OCI-LY3 (cell line): ENCODE results near the gene AUTS2.

Experiments
- H2AFZ ChIP-seq: fragments of 200-600, 300-600 bp; shearing (Covaris generic); 2 replicates; pipeline ENCODE4 v1.6.0; 2014; ENCODE audit warnings: antibody characterized with exemption, low read depth, low read length
- H3K27ac ChIP-seq: fragments of 200-600, 300-600 bp; sonication (generic); 2 replicates; pipeline ENCODE4 v1.5.1; 2014; ENCODE audit warnings: mild to moderate bottlenecking, low read length, moderate library complexity, mixed read lengths
- H3K27me3 ChIP-seq: fragments of 200-600, 300-600 bp; sonication (generic); 2 replicates; pipeline ENCODE4 v1.6.1; 2014; ENCODE audit warnings: low read depth, low read length, mixed read lengths
- H3K36me3 ChIP-seq: fragments of 200-600, 300-600 bp; sonication (generic); replicated peaks from 2 replicates; pipeline ENCODE3; 2014; ENCODE audit warnings: low read depth, low read length, mixed read lengths
- H3K4me1 ChIP-seq: fragments of 300-600, 200-600 bp; sonication (generic); 2 replicates; pipeline ENCODE4 v1.6.1; 2014; ENCODE audit warnings: low read length, mixed read lengths
- H3K4me2 ChIP-seq: fragments of 200-600, 300-600 bp; sonication (generic); 2 replicates; pipeline ENCODE4 v1.6.1; 2014; ENCODE audit warnings: low read length, mixed read lengths
- H3K4me3 ChIP-seq: fragments of 300-600, 200-600 bp; sonication (generic); 2 replicates; pipeline ENCODE4 v1.5.1; 2014; ENCODE audit warnings: antibody characterized with exemption, mild to moderate bottlenecking, low read length, moderate library complexity
- H3K79me2 ChIP-seq: fragments of 300-600, 200-600 bp; shearing (Covaris generic); 2 replicates; pipeline ENCODE4 v1.6.1; 2014; ENCODE audit warnings: mild to moderate bottlenecking, low read length, mixed read lengths
- H3K9ac ChIP-seq: fragments of 300-600, 200-600 bp; shearing (Covaris generic); 2 replicates; pipeline ENCODE4 v1.6.0; 2014; ENCODE audit warnings: mild to moderate bottlenecking, low read length, moderate library complexity
- H3K9me3 ChIP-seq: fragments of 200-600, 300-600 bp; shearing (Covaris generic); 2 replicates; pipeline ENCODE4 v1.6.1; 2014; ENCODE audit warnings: low read length, mixed read lengths; ENCODE audit not compliant: insufficient read depth
- H4K20me1 ChIP-seq: fragments of 200-600, 300-600 bp; sonication (generic); 2 replicates; pipeline ENCODE4 v1.6.1; 2016; ENCODE audit warnings: low read length, mixed read lengths; ENCODE audit not compliant: insufficient read depth
- EZH2phosphoT487 ChIP-seq: fragments of 200-600 bp; shearing (Covaris generic); IDR thresholded peaks from 2 replicates; pipeline ENCODE4 v1.6.1; 2018; ENCODE audit warnings: antibody characterized with exemption, mixed run types, low read depth
- TF ChIP-seq, protein P1 (sequence below): fragments of 200-600, 300-600 bp; sonication (generic); IDR thresholded peaks from 2 replicates; pipeline ENCODE4 v1.5.1; 2014; ENCODE audit warnings: antibody characterized with exemption, low read length, low read depth

Gene AUTS2

DNA sequence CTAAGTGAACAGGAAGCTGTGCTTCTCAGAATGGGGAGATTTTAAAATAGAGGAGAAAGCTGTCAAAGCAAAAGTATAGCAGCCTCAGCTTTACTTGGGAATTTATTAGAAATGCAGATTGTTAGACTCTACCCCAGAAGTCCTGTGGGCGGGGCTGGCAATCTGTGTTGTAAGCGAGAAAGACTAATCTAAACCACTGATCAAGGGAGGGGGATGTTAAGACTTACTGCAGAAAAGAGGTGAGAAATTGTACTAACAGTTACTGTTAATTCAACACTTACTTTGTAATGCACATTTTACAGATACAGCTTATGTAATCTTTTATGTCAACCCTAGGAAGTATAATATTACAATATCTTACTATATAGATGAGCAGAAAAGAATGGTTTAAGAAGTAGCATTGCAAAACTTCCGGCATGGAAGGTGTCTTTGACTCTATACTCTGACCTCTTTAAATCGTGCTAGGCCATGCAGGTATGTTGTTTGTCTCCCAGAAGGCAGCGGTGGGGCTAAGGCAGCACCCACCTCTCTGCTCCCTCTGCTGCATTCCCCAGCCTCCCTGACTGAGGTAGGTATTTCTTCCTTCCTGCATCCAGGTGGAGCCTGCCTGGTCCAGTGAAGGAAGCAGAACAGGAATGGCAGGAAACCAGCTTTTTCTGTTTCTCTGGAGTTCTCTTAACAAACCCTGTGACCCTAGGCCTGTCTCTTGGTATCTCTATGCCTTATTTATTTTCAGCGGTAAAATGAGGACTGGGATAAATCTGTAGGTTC is 462.2 kb downstream of the AUTS2 start:
- no peak overlapping the region for H3K27ac ChIP-seq
- H4K20me1 ChIP-seq: no peaks in the 10 kb centered on the region
- no peak overlapping the region for H3K4me2 ChIP-seq
- no peaks in the 10 kb centered on the region for H3K4me1 ChIP-seq
- H3K27me3 ChIP-seq: no peaks in the 10 kb centered on the region
- TF ChIP-seq, protein P1, sequence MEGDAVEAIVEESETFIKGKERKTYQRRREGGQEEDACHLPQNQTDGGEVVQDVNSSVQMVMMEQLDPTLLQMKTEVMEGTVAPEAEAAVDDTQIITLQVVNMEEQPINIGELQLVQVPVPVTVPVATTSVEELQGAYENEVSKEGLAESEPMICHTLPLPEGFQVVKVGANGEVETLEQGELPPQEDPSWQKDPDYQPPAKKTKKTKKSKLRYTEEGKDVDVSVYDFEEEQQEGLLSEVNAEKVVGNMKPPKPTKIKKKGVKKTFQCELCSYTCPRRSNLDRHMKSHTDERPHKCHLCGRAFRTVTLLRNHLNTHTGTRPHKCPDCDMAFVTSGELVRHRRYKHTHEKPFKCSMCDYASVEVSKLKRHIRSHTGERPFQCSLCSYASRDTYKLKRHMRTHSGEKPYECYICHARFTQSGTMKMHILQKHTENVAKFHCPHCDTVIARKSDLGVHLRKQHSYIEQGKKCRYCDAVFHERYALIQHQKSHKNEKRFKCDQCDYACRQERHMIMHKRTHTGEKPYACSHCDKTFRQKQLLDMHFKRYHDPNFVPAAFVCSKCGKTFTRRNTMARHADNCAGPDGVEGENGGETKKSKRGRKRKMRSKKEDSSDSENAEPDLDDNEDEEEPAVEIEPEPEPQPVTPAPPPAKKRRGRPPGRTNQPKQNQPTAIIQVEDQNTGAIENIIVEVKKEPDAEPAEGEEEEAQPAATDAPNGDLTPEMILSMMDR: no peak
- TF ChIP-seq EZH2phosphoT487: no peak
- H3K9me3 ChIP-seq: no peaks in the 10 kb centered on the region
- no peaks in the 10 kb centered on the region for H3K79me2 ChIP-seq
- H2AFZ ChIP-seq: no peak overlapping the region
- no peak overlapping the region for H3K9ac ChIP-seq
- H3K4me3 ChIP-seq: no peak overlapping the region
- H3K36me3 ChIP-seq: no peaks in the 10 kb centered on the region

DNA sequence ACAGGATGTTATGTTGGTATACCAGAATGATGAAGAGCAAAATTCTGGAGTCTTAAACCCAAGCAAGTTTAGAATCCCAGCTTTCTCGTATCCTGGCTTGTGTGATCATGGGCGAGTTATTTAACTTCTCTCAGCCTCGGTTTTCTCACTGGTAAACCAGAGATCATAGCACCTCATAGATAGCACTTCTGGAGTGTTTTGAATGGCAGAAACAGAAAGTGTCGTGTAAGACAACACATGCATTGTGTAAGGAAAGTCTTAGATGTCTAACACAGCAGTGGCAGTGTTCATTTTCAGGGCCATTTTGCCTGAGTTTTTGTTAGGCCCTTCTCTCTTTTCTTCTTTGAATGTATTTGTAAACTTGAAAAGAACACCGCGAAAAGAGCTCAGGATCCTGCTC is 465.1 kb downstream of the AUTS2 start:
- Histone ChIP-seq H3K36me3 (no peaks in the 10 kb centered on the region), H3K4me1 (no peaks in the 10 kb centered on the region), H2AFZ (no peak overlapping the region), H4K20me1 (no peaks in the 10 kb centered on the region), H3K9me3 (no peaks in the 10 kb centered on the region), H3K4me3 (no peak overlapping the region), H3K27me3 (no peaks in the 10 kb centered on the region), H3K79me2 (no peaks in the 10 kb centered on the region), H3K9ac (no peak overlapping the region), H3K27ac (no peak overlapping the region), H3K4me2 (no peak overlapping the region)
- no peak for TF ChIP-seq EZH2phosphoT487
- TF ChIP-seq, protein P1: no peak

DNA sequence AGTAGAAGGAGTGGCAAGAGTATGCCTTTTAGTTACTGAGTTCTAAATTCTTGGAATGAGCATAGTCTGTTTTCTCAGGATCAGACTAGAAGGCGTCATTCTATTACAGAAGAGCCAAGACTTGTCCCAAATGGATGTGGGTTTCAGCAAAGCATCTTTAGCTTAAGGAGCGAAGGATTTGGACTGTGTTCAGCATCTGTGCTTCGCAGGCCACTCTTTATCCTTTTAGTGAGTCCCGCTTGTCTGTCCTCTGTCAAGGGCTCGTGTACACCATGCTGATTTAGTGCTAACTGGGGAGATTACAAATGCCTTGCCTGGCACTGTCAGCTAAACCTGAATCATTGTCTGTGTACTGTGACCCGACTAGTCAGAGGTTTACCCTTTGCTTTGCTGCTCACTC is 465.7 kb downstream of the AUTS2 start:
- no peaks in the 10 kb centered on the region for H4K20me1 ChIP-seq

DNA sequence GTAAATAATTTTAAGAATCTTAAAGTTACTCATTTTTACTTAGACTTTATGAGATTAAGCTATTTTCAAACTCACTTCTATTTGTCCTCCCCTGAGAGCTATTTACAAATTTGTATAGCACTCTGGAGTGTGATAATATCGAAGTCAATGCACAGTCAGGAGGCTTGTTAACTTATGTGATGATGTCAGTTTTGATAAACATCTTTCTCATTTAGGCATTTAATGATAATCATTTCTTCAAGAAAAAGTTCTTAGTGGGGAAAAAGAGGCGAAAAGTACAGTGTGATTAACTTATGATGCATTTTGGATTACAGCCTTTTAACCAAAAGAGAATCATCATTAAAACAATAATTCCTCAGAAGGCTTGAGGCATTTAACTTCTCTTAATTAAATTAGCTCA is 468.6 kb downstream of the AUTS2 start:
- H3K4me1 ChIP-seq: no peaks in the 10 kb centered on the region
- no peak overlapping the region for H3K9ac ChIP-seq
- no peaks in the 10 kb centered on the region for H3K36me3 ChIP-seq
- TF ChIP-seq EZH2phosphoT487: no peak
- TF ChIP-seq, protein P1: no peak
- H2AFZ ChIP-seq: no peak overlapping the region
- H3K27me3 ChIP-seq: no peaks in the 10 kb centered on the region
- no peak overlapping the region for H3K27ac ChIP-seq
- no peaks in the 10 kb centered on the region for H4K20me1 ChIP-seq
- H3K4me2 ChIP-seq: no peak overlapping the region
- H3K9me3 ChIP-seq: no peaks in the 10 kb centered on the region
- no peak overlapping the region for H3K4me3 ChIP-seq
- no peaks in the 10 kb centered on the region for H3K79me2 ChIP-seq

More for the DNA sequence above, 465.7 kb downstream of the AUTS2 start:
- no peaks in the 10 kb centered on the region for H3K36me3 ChIP-seq
- no peak overlapping the region for H3K4me3 ChIP-seq
- no peaks in the 10 kb centered on the region for H3K9me3 ChIP-seq
- no peaks in the 10 kb centered on the region for H3K27me3 ChIP-seq
- no peak overlapping the region for H3K9ac ChIP-seq
- no peak overlapping the region for H3K27ac ChIP-seq
- H2AFZ ChIP-seq: no peak overlapping the region
- H3K4me2 ChIP-seq: no peak overlapping the region
- no peaks in the 10 kb centered on the region for H3K4me1 ChIP-seq
- TF ChIP-seq, protein P1: no peak
- TF ChIP-seq EZH2phosphoT487: no peak
- H3K79me2 ChIP-seq: no peaks in the 10 kb centered on the region
